Glutamatergic neuron (in vitro differentiated cells): ENCODE data around the gene DLAT. TPM values are rescaled to one million over a fixed set of nuclear protein-coding genes. Genes with fewer than 3 reads are reported as not detected.
A peak's percentile ranks its signal among the peaks of the same experiment; 100 is the strongest.

ENCODE experiments used
- DNase-seq: peaks from one replicate; pipeline ENCODE4 v3.0.0; 2022
- H3K27ac Mint-ChIP-seq: one replicate; pipeline ENCODE4 v1.8.0; 2020; ENCODE audit warnings: mild to moderate bottlenecking, mixed read lengths, inconsistent platforms; ENCODE audit not compliant: unreplicated experiment
- H3K27me3 Mint-ChIP-seq: one replicate; pipeline ENCODE4 v1.8.0; 2020; ENCODE audit warnings: mild to moderate bottlenecking, moderate library complexity, mixed read lengths, inconsistent platforms; ENCODE audit not compliant: unreplicated experiment
- H3K36me3 Mint-ChIP-seq: one replicate; pipeline ENCODE4 v1.8.0; 2020; ENCODE audit warnings: mild to moderate bottlenecking, mixed read lengths, inconsistent platforms; ENCODE audit not compliant: unreplicated experiment
- H3K4me1 Mint-ChIP-seq: one replicate; pipeline ENCODE4 v1.8.0; 2020; ENCODE audit warnings: mild to moderate bottlenecking, low read depth, mixed read lengths, inconsistent platforms; ENCODE audit not compliant: unreplicated experiment
- H3K4me3 Mint-ChIP-seq: one replicate; pipeline ENCODE4 v1.8.0; 2020; ENCODE audit warnings: mild to moderate bottlenecking, mixed read lengths, inconsistent platforms; ENCODE audit not compliant: unreplicated experiment
- H3K9me3 Mint-ChIP-seq: one replicate; pipeline ENCODE4 v1.8.0; 2020; ENCODE audit warnings: mild to moderate bottlenecking, moderate library complexity, mixed read lengths, inconsistent platforms; ENCODE audit not compliant: unreplicated experiment
- total RNA-seq: library from RNA; stranded (reverse); fragmentation: NEBNext Ultra II Directional; extraction: Animal tissue kit (Norgen Biotek cat#: 25700); gene quantifications from one replicate; pipeline ENCODE4 v1.2.1, GENCODE V29; 2021; ENCODE audit not compliant: unreplicated experiment
- TF ChIP-seq, protein P1 (sequence below): fragments of 200-600 bp; sonication (generic); IDR thresholded peaks from one replicate; pipeline ENCODE4 v1.5.0; 2021; ENCODE audit not compliant: partially characterized antibody, unreplicated experiment

The DLAT gene
- total RNA-seq, 1 donor from 2014 or later = 55.0 TPM

DNA sequence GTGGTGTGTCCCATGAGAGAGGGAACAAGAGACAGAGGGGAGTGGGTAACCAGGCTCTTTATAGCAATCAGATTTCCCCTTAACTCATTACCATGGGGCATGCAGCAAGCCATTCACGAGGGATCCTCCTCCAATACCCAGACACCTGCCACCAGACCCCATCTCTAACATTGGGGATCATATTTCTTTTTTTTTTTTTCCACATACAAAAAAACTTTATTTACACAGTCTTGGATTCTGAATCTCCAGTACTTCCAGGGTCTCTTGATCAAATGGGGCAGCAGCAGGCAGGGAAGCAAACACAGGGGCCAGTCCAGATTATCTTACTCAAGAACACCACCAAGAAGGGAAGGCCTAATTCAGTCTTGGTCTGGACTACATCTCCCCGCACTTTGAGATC is 4.3 kb downstream of the DLAT start:
- Mint-ChIP-seq H3K27ac (peak overlapping the region; percentile 55), H3K9me3 (peaks cover 4% of the 10 kb centered on the region), H3K4me3 (peak overlapping the region; percentile 11), H3K4me1 (peaks cover 6% of the 10 kb centered on the region), H3K36me3 (peaks cover 12% of the 10 kb centered on the region), H3K27me3 (peaks cover 9% of the 10 kb centered on the region)
- no peak for DNase-seq
- TF ChIP-seq, protein P1, sequence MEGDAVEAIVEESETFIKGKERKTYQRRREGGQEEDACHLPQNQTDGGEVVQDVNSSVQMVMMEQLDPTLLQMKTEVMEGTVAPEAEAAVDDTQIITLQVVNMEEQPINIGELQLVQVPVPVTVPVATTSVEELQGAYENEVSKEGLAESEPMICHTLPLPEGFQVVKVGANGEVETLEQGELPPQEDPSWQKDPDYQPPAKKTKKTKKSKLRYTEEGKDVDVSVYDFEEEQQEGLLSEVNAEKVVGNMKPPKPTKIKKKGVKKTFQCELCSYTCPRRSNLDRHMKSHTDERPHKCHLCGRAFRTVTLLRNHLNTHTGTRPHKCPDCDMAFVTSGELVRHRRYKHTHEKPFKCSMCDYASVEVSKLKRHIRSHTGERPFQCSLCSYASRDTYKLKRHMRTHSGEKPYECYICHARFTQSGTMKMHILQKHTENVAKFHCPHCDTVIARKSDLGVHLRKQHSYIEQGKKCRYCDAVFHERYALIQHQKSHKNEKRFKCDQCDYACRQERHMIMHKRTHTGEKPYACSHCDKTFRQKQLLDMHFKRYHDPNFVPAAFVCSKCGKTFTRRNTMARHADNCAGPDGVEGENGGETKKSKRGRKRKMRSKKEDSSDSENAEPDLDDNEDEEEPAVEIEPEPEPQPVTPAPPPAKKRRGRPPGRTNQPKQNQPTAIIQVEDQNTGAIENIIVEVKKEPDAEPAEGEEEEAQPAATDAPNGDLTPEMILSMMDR = no peak

DNA sequence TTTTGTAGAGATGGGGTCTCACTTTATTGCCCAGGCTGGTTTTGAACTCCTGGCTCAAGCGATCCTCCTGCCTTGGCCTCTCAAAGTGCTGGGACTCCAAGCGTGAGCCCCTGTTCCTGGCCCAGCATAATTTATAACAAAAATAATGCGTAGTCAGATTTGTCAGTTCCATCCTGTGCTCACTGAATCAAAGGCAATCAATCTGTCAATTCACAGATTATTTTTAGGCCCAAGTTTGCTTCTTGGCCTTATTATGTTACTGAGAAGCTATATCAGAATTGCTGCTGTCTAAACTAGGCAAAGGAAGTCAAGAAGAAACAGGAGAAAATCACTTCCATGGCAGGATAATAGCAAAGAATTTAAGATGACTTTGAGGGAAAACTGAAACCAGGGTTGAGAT is 8.7 kb downstream of the DLAT start:
- Mint-ChIP-seq H3K27ac (no peak overlapping the region), H3K4me1 (no peaks in the 10 kb centered on the region), H3K9me3 (no peaks in the 10 kb centered on the region), H3K27me3 (no peaks in the 10 kb centered on the region), H3K4me3 (no peak overlapping the region), H3K36me3 (peaks cover 9% of the 10 kb centered on the region)
- TF ChIP-seq, protein P1 = no peak
- no peak for DNase-seq

DNA sequence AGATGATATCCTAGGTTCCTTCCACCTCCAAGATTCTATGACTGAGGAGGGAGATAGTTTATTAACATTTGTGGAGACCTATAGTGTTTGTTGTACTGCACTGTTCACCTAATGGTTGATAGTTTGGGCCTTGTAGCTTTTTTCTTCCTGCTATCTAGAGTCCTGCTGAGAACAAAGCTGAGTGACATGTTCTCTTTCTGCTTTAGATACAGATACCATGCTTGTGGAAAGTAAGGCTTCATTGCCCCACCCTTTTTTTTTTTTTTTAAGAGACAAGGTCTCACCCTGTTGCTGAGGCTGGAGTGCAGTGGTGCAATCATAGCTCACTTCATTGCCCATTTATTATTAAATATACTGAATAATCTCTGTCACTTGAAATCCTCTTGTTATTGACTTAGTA is 12.3 kb downstream of the DLAT start:
- TF ChIP-seq, protein P1 = no peak
- no peak overlapping the region for H3K27ac Mint-ChIP-seq
- no peaks in the 10 kb centered on the region for H3K36me3 Mint-ChIP-seq
- no peaks in the 10 kb centered on the region for H3K27me3 Mint-ChIP-seq
- no peaks in the 10 kb centered on the region for H3K4me1 Mint-ChIP-seq
- DNase-seq = no peak
- H3K4me3 Mint-ChIP-seq = no peak overlapping the region
- H3K9me3 Mint-ChIP-seq = no peaks in the 10 kb centered on the region

DNA sequence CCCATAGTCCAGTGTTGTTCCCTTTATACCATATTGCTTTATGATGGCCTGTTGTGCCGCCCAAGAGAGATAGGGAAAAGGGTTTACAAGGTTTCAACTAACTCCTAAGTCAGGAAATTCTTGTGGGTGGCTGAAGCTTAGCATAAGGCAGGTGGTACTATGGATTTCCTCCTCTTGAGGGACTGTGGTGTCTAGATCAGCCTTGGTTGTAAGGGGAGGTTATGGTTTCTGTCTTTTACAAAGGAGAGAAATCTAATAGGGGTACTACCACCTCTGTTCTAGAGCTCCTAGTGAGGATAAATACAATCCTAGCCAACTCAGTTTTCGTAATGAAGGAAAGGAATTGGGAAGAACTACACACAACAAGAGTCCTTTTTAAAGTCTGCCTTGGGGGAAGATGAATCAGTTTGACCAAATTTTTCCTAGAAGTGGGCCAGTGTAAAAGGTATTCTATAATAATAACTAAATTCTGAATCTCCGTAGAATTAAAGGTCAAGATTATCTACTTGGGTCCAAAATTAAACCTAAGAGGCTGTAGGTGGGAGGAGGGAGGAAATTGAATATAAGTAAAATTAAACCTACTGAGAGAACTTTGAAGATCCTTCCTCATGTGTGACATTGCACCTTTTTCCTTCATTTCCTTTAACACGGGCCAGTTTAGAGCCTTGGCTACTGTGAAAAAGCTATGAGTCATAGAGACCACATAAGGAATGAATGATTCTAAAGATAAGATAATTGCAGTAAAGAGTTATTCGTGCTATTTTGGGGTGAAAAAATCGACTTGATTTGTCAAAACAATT is 17.2 kb downstream of the DLAT start:
- no peak for DNase-seq
- Mint-ChIP-seq H3K4me3 (no peak overlapping the region), H3K4me1 (no peaks in the 10 kb centered on the region), H3K27ac (no peak overlapping the region), H3K36me3 (peaks cover 9% of the 10 kb centered on the region), H3K27me3 (no peaks in the 10 kb centered on the region), H3K9me3 (peaks cover 3% of the 10 kb centered on the region)
- TF ChIP-seq, protein P1 = no peak

DNA sequence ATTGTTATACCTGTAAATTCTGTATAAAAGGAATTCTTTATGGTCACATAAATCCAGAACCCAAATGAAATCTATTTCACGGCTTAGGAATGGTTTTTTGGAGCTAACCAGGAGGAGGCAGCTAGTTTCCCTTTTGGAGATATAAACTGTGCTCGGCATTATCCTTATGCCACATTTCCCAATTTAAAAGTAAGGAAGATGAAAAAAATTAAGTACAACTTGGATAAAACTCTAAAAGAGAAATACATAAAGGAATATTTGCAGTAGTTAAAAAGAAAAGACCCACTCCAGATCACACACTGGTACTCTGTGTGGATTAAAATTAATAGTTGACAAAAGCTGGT is 17.7 kb downstream of the DLAT start:
- no peak for DNase-seq
- Mint-ChIP-seq H3K4me1 (no peaks in the 10 kb centered on the region), H3K27ac (no peak overlapping the region), H3K36me3 (peaks cover 11% of the 10 kb centered on the region), H3K27me3 (no peaks in the 10 kb centered on the region), H3K9me3 (peaks cover 3% of the 10 kb centered on the region), H3K4me3 (no peak overlapping the region)
- TF ChIP-seq, protein P1 = no peak
